AG04450 (cell line): ENCODE data around the gene GABBR2. TPM values are rescaled to one million over a fixed set of nuclear protein-coding genes. Genes with fewer than 3 reads are reported as not detected.

Experiments used
- CTCF ChIA-PET: fragments of 300-600, 350-600 bp; formaldehyde crosslinking; extraction: SDS; loops from one replicate; lab custom pipeline; 2022; ENCODE audit warnings: antibody characterized with exemption, inconsistent platforms; lab: Charles Lee
- POLR2A ChIA-PET: fragments of 350-600 bp; formaldehyde crosslinking; extraction: SDS; loops from one replicate; lab custom pipeline; 2021; ENCODE audit warnings: antibody characterized with exemption, inconsistent platforms; lab: Yijun Ruan, JAX
- DNase-seq: peaks from one replicate; pipeline ENCODE4 v3.0.0-alpha.2; 2011; ENCODE audit warnings: low read depth, low spot score
- H3K27ac ChIP-seq: one replicate; pipeline ENCODE4 v1.5.1; 2012; ENCODE audit warnings: low read depth, low read length, control low read depth
- H3K27me3 ChIP-seq: one replicate; pipeline ENCODE4 v1.6.0; 2012; ENCODE audit warnings: low read length; ENCODE audit not compliant: control insufficient read depth, insufficient read depth
- H3K4me3 ChIP-seq: 2 replicates; pipeline ENCODE4 v1.5.1; 2011; ENCODE audit warnings: mild to moderate bottlenecking, low read depth, low read length, control low read depth
- H3K9me3 ChIP-seq: 2 replicates; pipeline ENCODE4 v1.5.1; 2012; ENCODE audit warnings: low read length; ENCODE audit not compliant: control insufficient read depth, insufficient read depth
- CTCF ChIP-seq: IDR thresholded peaks from 2 replicates; pipeline ENCODE4 v1.5.1; 2011; ENCODE audit warnings: low read depth, low read length, control low read depth, inconsistent platforms
- polyA plus RNA-seq: library from polyadenylated mRNA; depleted of rRNA; stranded (reverse); fragments of >200 nt; gene quantifications from 2 replicates; pipeline ENCODE4 v1.2.3, GENCODE V29; 2011

Gene GABBR2
- polyA plus RNA-seq, 1 experiment: 2.4 TPM

GRCh38 chr9:98404237-98404636 is 304.5 kb downstream of the GABBR2 start:
- Histone ChIP-seq H3K27me3 (peaks cover 3% of the 10 kb centered on the region), H3K9me3 (no peaks in the 10 kb centered on the region), H3K4me3 (no peak overlapping the region), H3K27ac (no peak overlapping the region)
- ChIA-PET POLR2A (interaction anchor here (0.6 kb wide), 1 partner anchor 84 kb away, joined by 3 read pairs; no protein-coding TSS in a partner anchor), CTCF (no interaction called here)
- DNase-seq: no peak
- no peak for TF ChIP-seq CTCF

- H3K27ac ChIP-seq: no peak overlapping the region
- ChIA-PET POLR2A (no interaction called here), CTCF (no interaction called here)
- no peak for DNase-seq
- TF ChIP-seq CTCF: no peak
- no peaks in the 10 kb centered on the region for H3K9me3 ChIP-seq
- peaks cover 4% of the 10 kb centered on the region for H3K27me3 ChIP-seq
- H3K4me3 ChIP-seq: no peak overlapping the region
Measured at GRCh38 chr9:98403715-98404114, 305.0 kb downstream of the GABBR2 start.

GRCh38 chr9:98402019-98402840 is 306.5 kb downstream of the GABBR2 start:
- ChIA-PET POLR2A (no interaction called here), CTCF (interaction anchor here (0.7 kb wide), 1 partner anchor 123 kb away, joined by 3 read pairs; no protein-coding TSS in a partner anchor)
- Histone ChIP-seq H3K27ac (no peak overlapping the region), H3K27me3 (peaks cover 10% of the 10 kb centered on the region), H3K9me3 (no peaks in the 10 kb centered on the region), H3K4me3 (no peak overlapping the region)
- DNase-seq: no peak
- no peak for TF ChIP-seq CTCF

- no peak for DNase-seq
- Histone ChIP-seq H3K27ac (no peak overlapping the region), H3K4me3 (no peak overlapping the region), H3K9me3 (no peaks in the 10 kb centered on the region), H3K27me3 (peaks cover 16% of the 10 kb centered on the region)
- POLR2A ChIA-PET: no interaction called here
- no peak for TF ChIP-seq CTCF
- CTCF ChIA-PET: interaction anchor here (1.3 kb wide), 1 partner anchor 9 kb away, joined by 8 read pairs; no protein-coding TSS in a partner anchor
Measured at GRCh38 chr9:98401140-98402018, 307.4 kb downstream of the GABBR2 start.
